ENCODE measurements around the gene FANK1. TPM values are rescaled to one million over a fixed set of nuclear protein-coding genes. Genes with fewer than 3 reads are reported as not detected.

The FANK1 gene
- total RNA-seq, 1 donor from 2014 or later: 12.5 TPM

GRCh38 chr10:125849448-125849847 is 46.9 kb upstream of the FANK1 start:
- H3K4me3 ChIP-seq: no peak overlapping the region
- no peaks in the 10 kb centered on the region for H3K36me3 ChIP-seq
- Mint-ChIP-seq H3K27me3 (ENCODE audit: insufficient read depth, low read depth) (peaks cover 2% of the 10 kb centered on the region), H3K4me3 (no peak overlapping the region), H3K27ac (no peak overlapping the region), H3K36me3 (peaks cover 35% of the 10 kb centered on the region), H3K4me1 (no peaks in the 10 kb centered on the region), H3K9me3 (no peaks in the 10 kb centered on the region)
- H3K9ac ChIP-seq: no peak overlapping the region
- H3K27me3 ChIP-seq: no peaks in the 10 kb centered on the region
- no peaks in the 10 kb centered on the region for H3K79me2 ChIP-seq (ENCODE audit: low read depth)
- no peak overlapping the region for H3K27ac ChIP-seq
- no peaks in the 10 kb centered on the region for H3K4me1 ChIP-seq
- no peaks in the 10 kb centered on the region for H3K9me3 ChIP-seq (ENCODE audit: low read depth)
- no peaks in the 10 kb centered on the region for H4K20me1 ChIP-seq (ENCODE audit: low read depth)
- TF ChIP-seq CTCF (IDR thresholded peaks at IDR 0.05) (no peak), EZH2phosphoT487 (IDR thresholded peaks at IDR 0.05) (no peak), EZH2 (IDR thresholded peaks at IDR 0.05) (no peak)
- DNase-seq (ENCODE audit: low spot score): no peak
- no peak overlapping the region for H2AFZ ChIP-seq (replicated peaks)
- no peak overlapping the region for H3K4me2 ChIP-seq
- no peaks in the 10 kb centered on the region for H3F3A ChIP-seq (ENCODE audit: low read depth)

GRCh38 chr10:125850766-125851731 is 45.3 kb upstream of the FANK1 start:
- no peaks in the 10 kb centered on the region for H3K27me3 ChIP-seq
- H3K4me2 ChIP-seq: no peak overlapping the region
- no peaks in the 10 kb centered on the region for H3K79me2 ChIP-seq (ENCODE audit: low read depth)
- H3K4me3 Mint-ChIP-seq: no peak overlapping the region
- peaks cover 2% of the 10 kb centered on the region for H3K27me3 Mint-ChIP-seq (ENCODE audit: insufficient read depth, low read depth)
- no peaks in the 10 kb centered on the region for H3K4me1 ChIP-seq
- H2AFZ ChIP-seq (replicated peaks): no peak overlapping the region
- no peak for DNase-seq (ENCODE audit: low spot score)
- H3K36me3 ChIP-seq: no peaks in the 10 kb centered on the region
- H3K27ac Mint-ChIP-seq: no peak overlapping the region
- H3K9me3 Mint-ChIP-seq: no peaks in the 10 kb centered on the region
- no peak overlapping the region for H3K4me3 ChIP-seq
- H3K27ac ChIP-seq: peak overlapping the region; percentile 6
- H3K4me1 Mint-ChIP-seq: no peaks in the 10 kb centered on the region
- H3F3A ChIP-seq (ENCODE audit: low read depth): no peaks in the 10 kb centered on the region
- H3K9me3 ChIP-seq (ENCODE audit: low read depth): no peaks in the 10 kb centered on the region
- peak overlapping the region; percentile 11 for H3K9ac ChIP-seq
- TF ChIP-seq EZH2 (IDR thresholded peaks at IDR 0.05) (no peak), CTCF (IDR thresholded peaks at IDR 0.05) (no peak), EZH2phosphoT487 (IDR thresholded peaks at IDR 0.05) (no peak)
- H3K36me3 Mint-ChIP-seq: peaks cover 35% of the 10 kb centered on the region
- H4K20me1 ChIP-seq (ENCODE audit: low read depth): no peaks in the 10 kb centered on the region

DNA sequence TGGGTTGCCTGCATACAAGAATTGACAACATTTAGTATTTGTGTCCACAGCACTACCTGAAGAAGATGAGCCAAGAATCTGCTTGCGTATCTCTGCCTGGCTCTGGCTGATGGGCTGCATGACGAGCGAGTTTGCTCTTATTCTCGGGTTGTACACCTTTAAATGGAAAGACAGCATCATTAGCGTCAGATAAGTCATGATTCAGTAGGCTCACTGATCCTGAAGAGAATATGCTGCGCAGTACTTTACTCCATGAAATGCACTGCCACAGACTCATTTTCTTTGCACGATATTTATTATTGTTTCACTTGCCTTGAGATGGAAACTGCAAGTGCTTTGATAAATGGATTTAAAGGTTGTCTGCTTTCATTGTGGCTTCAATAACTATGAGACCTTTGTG is 43.9 kb upstream of the FANK1 start:
- H3K27me3 Mint-ChIP-seq (ENCODE audit: insufficient read depth, low read depth): peaks cover 2% of the 10 kb centered on the region
- no peak overlapping the region for H3K4me3 Mint-ChIP-seq

More for the DNA sequence above, 43.9 kb upstream of the FANK1 start:
- Histone ChIP-seq H2AFZ (replicated peaks) (no peak overlapping the region), H3K79me2 (ENCODE audit: low read depth) (no peaks in the 10 kb centered on the region), H3K27me3 (no peaks in the 10 kb centered on the region), H3K9me3 (ENCODE audit: low read depth) (no peaks in the 10 kb centered on the region), H3F3A (ENCODE audit: low read depth) (no peaks in the 10 kb centered on the region), H3K4me3 (no peak overlapping the region), H4K20me1 (ENCODE audit: low read depth) (no peaks in the 10 kb centered on the region), H3K4me2 (no peak overlapping the region), H3K36me3 (no peaks in the 10 kb centered on the region), H3K4me1 (no peaks in the 10 kb centered on the region), H3K27ac (no peak overlapping the region), H3K9ac (no peak overlapping the region)
- Mint-ChIP-seq H3K27ac (no peak overlapping the region), H3K4me1 (no peaks in the 10 kb centered on the region), H3K36me3 (peaks cover 29% of the 10 kb centered on the region), H3K9me3 (no peaks in the 10 kb centered on the region)
- DNase-seq (ENCODE audit: low spot score): no peak
- TF ChIP-seq EZH2phosphoT487 (IDR thresholded peaks at IDR 0.05) (no peak), EZH2 (IDR thresholded peaks at IDR 0.05) (no peak), CTCF (IDR thresholded peaks at IDR 0.05) (no peak)

Measured in neural progenitor cell (in vitro differentiated cells).